Measurements from ENCODE around the gene GATA2. TPM values are rescaled to one million over a fixed set of nuclear protein-coding genes. Genes with fewer than 3 reads are reported as not detected.

GATA2 gene
- total RNA-seq, 4 donors from 2014 or later, result 2.4 to 10.3 (median 5.4) TPM

- DNase-seq (ENCODE audit: low spot score in 2 of 2), result no peak
- Histone ChIP-seq H3K9me3 (no peaks in the 10 kb centered on the region), H3K4me3 (no peak overlapping the region), H3K27me3 (peaks cover 65% of the 10 kb centered on the region), H3K4me1 (no peaks in the 10 kb centered on the region), H3K36me3 (no peaks in the 10 kb centered on the region), H3K27ac (no peak overlapping the region)
- 75% methylated on average over 9 of the region's 12 CpGs for WGBS
- TF ChIP-seq POLR2A (IDR thresholded peaks at IDR 0.05) (no peak), POLR2AphosphoS5 (IDR thresholded peaks at IDR 0.05) (no peak), EP300 (IDR thresholded peaks at IDR 0.05) (no peak)
- TF ChIP-seq, protein P1, sequence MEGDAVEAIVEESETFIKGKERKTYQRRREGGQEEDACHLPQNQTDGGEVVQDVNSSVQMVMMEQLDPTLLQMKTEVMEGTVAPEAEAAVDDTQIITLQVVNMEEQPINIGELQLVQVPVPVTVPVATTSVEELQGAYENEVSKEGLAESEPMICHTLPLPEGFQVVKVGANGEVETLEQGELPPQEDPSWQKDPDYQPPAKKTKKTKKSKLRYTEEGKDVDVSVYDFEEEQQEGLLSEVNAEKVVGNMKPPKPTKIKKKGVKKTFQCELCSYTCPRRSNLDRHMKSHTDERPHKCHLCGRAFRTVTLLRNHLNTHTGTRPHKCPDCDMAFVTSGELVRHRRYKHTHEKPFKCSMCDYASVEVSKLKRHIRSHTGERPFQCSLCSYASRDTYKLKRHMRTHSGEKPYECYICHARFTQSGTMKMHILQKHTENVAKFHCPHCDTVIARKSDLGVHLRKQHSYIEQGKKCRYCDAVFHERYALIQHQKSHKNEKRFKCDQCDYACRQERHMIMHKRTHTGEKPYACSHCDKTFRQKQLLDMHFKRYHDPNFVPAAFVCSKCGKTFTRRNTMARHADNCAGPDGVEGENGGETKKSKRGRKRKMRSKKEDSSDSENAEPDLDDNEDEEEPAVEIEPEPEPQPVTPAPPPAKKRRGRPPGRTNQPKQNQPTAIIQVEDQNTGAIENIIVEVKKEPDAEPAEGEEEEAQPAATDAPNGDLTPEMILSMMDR (IDR thresholded peaks at IDR 0.05), result no peak
Measured at GRCh38 chr3:128518587-128519490, 25.8 kb upstream of the GATA2 start.

- TF ChIP-seq, protein P1 (IDR thresholded peaks at IDR 0.05), result no peak
- TF ChIP-seq EP300 (IDR thresholded peaks at IDR 0.05), result no peak
- TF ChIP-seq POLR2A (IDR thresholded peaks at IDR 0.05), result no peak
- no peak for TF ChIP-seq POLR2AphosphoS5 (IDR thresholded peaks at IDR 0.05)
- H3K27me3 ChIP-seq, result peaks cover 62% of the 10 kb centered on the region
- no peaks in the 10 kb centered on the region for H3K9me3 ChIP-seq
- no peak for DNase-seq (ENCODE audit: low spot score in 2 of 2)
- WGBS, result 63% methylated on average over 3 of the region's 4 CpGs
- no peak overlapping the region for H3K27ac ChIP-seq
- no peaks in the 10 kb centered on the region for H3K36me3 ChIP-seq
- no peaks in the 10 kb centered on the region for H3K4me1 ChIP-seq
- H3K4me3 ChIP-seq, result no peak overlapping the region
Measured at GRCh38 chr3:128517648-128518047, 24.6 kb upstream of the GATA2 start.

DNA sequence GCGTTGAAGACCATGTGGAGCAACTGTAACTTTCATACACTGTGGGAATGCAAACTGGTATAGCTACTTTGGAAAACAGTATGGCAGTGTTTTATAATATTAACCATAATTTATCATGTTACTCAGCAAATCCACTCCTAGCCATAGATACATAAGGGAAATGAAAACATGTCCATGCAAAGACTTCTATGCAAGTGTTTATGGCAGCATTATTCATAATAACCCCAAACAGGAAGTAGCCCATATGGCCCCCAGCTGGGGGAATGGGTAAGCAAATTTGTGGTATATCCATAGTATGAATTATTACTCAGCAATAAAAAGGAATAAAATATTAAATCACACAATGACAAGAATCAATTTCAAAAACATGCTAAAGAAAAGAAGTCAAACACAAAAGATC, 23.0 kb upstream of the GATA2 start:
- no peak overlapping the region for H3K4me3 ChIP-seq
- TF ChIP-seq POLR2A (IDR thresholded peaks at IDR 0.05) (no peak), EP300 (IDR thresholded peaks at IDR 0.05) (no peak), POLR2AphosphoS5 (IDR thresholded peaks at IDR 0.05) (no peak)
- TF ChIP-seq, protein P1 (IDR thresholded peaks at IDR 0.05), result no peak
- no peaks in the 10 kb centered on the region for H3K9me3 ChIP-seq
- H3K27ac ChIP-seq, result no peak overlapping the region
- no peaks in the 10 kb centered on the region for H3K36me3 ChIP-seq
- H3K4me1 ChIP-seq, result no peaks in the 10 kb centered on the region
- peaks cover 50% of the 10 kb centered on the region for H3K27me3 ChIP-seq
- no peak for DNase-seq (ENCODE audit: low spot score in 2 of 2)
- 92% methylated on average over 1 of the region's 1 CpG for WGBS

GRCh38 chr3:128508852-128509251, 15.9 kb upstream of the GATA2 start:
- TF ChIP-seq, protein P1 (IDR thresholded peaks at IDR 0.05), result no peak
- TF ChIP-seq POLR2AphosphoS5 (IDR thresholded peaks at IDR 0.05) (no peak), EP300 (IDR thresholded peaks at IDR 0.05) (no peak), POLR2A (IDR thresholded peaks at IDR 0.05) (no peak)
- no peaks in the 10 kb centered on the region for H3K4me1 ChIP-seq
- DNase-seq (ENCODE audit: low spot score in 2 of 2), result peak in 1 of 2 donors; percentile 42
- H3K4me3 ChIP-seq, result no peak overlapping the region
- no peaks in the 10 kb centered on the region for H3K9me3 ChIP-seq
- no peak overlapping the region for H3K27ac ChIP-seq
- no peaks in the 10 kb centered on the region for H3K36me3 ChIP-seq
- 82% methylated on average over 5 of the region's 5 CpGs for whole genome bisulfite sequencing
- peaks cover 47% of the 10 kb centered on the region for H3K27me3 ChIP-seq

GRCh38 chr3:128506754-128507153, 13.8 kb upstream of the GATA2 start:
- Histone ChIP-seq H3K4me1 (no peaks in the 10 kb centered on the region), H3K27me3 (peaks cover 56% of the 10 kb centered on the region), H3K36me3 (no peaks in the 10 kb centered on the region), H3K4me3 (no peak overlapping the region), H3K27ac (no peak overlapping the region), H3K9me3 (no peaks in the 10 kb centered on the region)
- TF ChIP-seq EP300 (IDR thresholded peaks at IDR 0.05) (no peak), POLR2AphosphoS5 (IDR thresholded peaks at IDR 0.05) (no peak), POLR2A (IDR thresholded peaks at IDR 0.05) (no peak)
- TF ChIP-seq, protein P1 (IDR thresholded peaks at IDR 0.05), result no peak
- peak in 1 of 2 donors; percentile 21 for DNase-seq (ENCODE audit: low spot score in 2 of 2)
- WGBS, result 61% methylated on average over 2 of the region's 2 CpGs

Data from suprapubic skin (tissue), 4 donors.